Measurements from ENCODE around the gene CCNL1. TPM values are rescaled to one million over a fixed set of nuclear protein-coding genes. Genes with fewer than 3 reads are reported as not detected.
"Not testable (repeated sequence)": the region's sequence is repeated elsewhere in the genome, so short reads cannot be mapped to it uniquely, and the experiment has no call there.

The CCNL1 gene
- total RNA-seq, 1 donor from 2014 or later = 133 TPM

GRCh38 chr3:157174649-157175498 lies 14.9 kb upstream of the CCNL1 start:
- Histone ChIP-seq H3K4me1 (peaks cover 24% of the 10 kb centered on the region), H3K27me3 (ENCODE audit: low read depth) (no peaks in the 10 kb centered on the region), H3K4me3 (peak overlapping the region; percentile 57), H3K36me3 (no peaks in the 10 kb centered on the region), H3K27ac (peak overlapping the region; percentile 98), H3K9me3 (no peaks in the 10 kb centered on the region)
- peak; percentile 99 for DNase-seq
- ATAC-seq = peak; percentile 97 to 99
- no peak for TF ChIP-seq CTCF (IDR thresholded peaks at IDR 0.05)
- intact Hi-C loops (cut with DNase I) = no loop called here

- peaks cover 24% of the 10 kb centered on the region for H3K4me1 ChIP-seq
- ATAC-seq (peak; percentile 20 to 29), DNase-seq (peak; percentile 64)
- peak overlapping the region; percentile 57 for H3K4me3 ChIP-seq
- intact Hi-C loops (cut with DNase I) = no loop called here
- H3K36me3 ChIP-seq = no peaks in the 10 kb centered on the region
- H3K27ac ChIP-seq = peak overlapping the region; percentile 98
- no peaks in the 10 kb centered on the region for H3K9me3 ChIP-seq
- H3K27me3 ChIP-seq (ENCODE audit: low read depth) = no peaks in the 10 kb centered on the region
- TF ChIP-seq CTCF (IDR thresholded peaks at IDR 0.05) = no peak
Measured at GRCh38 chr3:157174290-157174648, 14.3 kb upstream of the CCNL1 start.

GRCh38 chr3:157173343-157173742 lies 13.4 kb upstream of the CCNL1 start:
- H3K27ac ChIP-seq = peak overlapping the region; percentile 98
- H3K4me3 ChIP-seq; DNase-seq; ATAC-seq; H3K27me3 ChIP-seq (ENCODE audit: low read depth); intact Hi-C loops (cut with DNase I); H3K9me3 ChIP-seq; H3K36me3 ChIP-seq: not testable (repeated sequence)
- H3K4me1 ChIP-seq = peaks cover 24% of the 10 kb centered on the region

- Histone ChIP-seq H3K36me3 (no peaks in the 10 kb centered on the region), H3K9me3 (no peaks in the 10 kb centered on the region), H3K4me1 (peaks cover 24% of the 10 kb centered on the region), H3K27ac (no peak overlapping the region), H3K4me3 (no peak overlapping the region), H3K27me3 (ENCODE audit: low read depth) (no peaks in the 10 kb centered on the region)
- no peak for TF ChIP-seq CTCF (IDR thresholded peaks at IDR 0.05)
- ATAC-seq (no peak), DNase-seq (no peak)
- intact Hi-C loops (cut with DNase I) = no loop called here
Measured at GRCh38 chr3:157172746-157173145, 12.8 kb upstream of the CCNL1 start.

GRCh38 chr3:157170861-157171260 lies 10.9 kb upstream of the CCNL1 start:
- Histone ChIP-seq H3K9me3 (no peaks in the 10 kb centered on the region), H3K4me3 (no peak overlapping the region), H3K27me3 (ENCODE audit: low read depth) (no peaks in the 10 kb centered on the region), H3K4me1 (peaks cover 10% of the 10 kb centered on the region), H3K36me3 (no peaks in the 10 kb centered on the region), H3K27ac (peak overlapping the region; percentile 20)
- intact Hi-C loops (cut with DNase I) = no loop called here
- no peak for TF ChIP-seq CTCF (IDR thresholded peaks at IDR 0.05)
- peak in 1 of 2 donors; percentile 1 for ATAC-seq
- no peak for DNase-seq

- intact Hi-C loops (cut with DNase I) = no loop called here
- Histone ChIP-seq H3K36me3 (no peaks in the 10 kb centered on the region), H3K9me3 (no peaks in the 10 kb centered on the region), H3K27ac (no peak overlapping the region), H3K4me1 (no peaks in the 10 kb centered on the region), H3K4me3 (no peak overlapping the region), H3K27me3 (ENCODE audit: low read depth) (no peaks in the 10 kb centered on the region)
- ATAC-seq = no peak
- no peak for TF ChIP-seq CTCF (IDR thresholded peaks at IDR 0.05)
- DNase-seq = no peak
Measured at GRCh38 chr3:157167371-157168042, 7.6 kb upstream of the CCNL1 start.

All from lower lobe of right lung (tissue), 2 donors.